Activated CD4-positive, alpha-beta memory T cell treated with anti-CD3 and anti-CD28 coated beads for 36 hours (primary cell): ENCODE data around the gene GPR22. TPM values are rescaled to one million over a fixed set of nuclear protein-coding genes. Genes with fewer than 3 reads are reported as not detected.

ENCODE experiments used
- CTCF ChIA-PET: fragments of 350-600 bp; sonication (Branson Sonifier 250); formaldehyde crosslinking; loops from one replicate; lab custom pipeline; 2021; ENCODE audit warnings: antibody characterized with exemption, inconsistent platforms; lab: Charles Lee
- POLR2A ChIA-PET: fragments of 350-600 bp; sonication (Branson Sonifier 250); formaldehyde crosslinking; loops from one replicate; lab custom pipeline; 2021; ENCODE audit warnings: antibody characterized with exemption; lab: Charles Lee
- DNase-seq: peaks from one replicate; pipeline ENCODE4 v3.0.0-alpha.2; 2020
- H3K27ac Mint-ChIP-seq: one replicate; pipeline ENCODE4 v1.8.0; 2021; ENCODE audit warnings: mixed read lengths
- H3K27me3 Mint-ChIP-seq: one replicate; pipeline ENCODE4 v1.8.0; 2021; ENCODE audit warnings: mixed read lengths
- H3K36me3 Mint-ChIP-seq: one replicate; pipeline ENCODE4 v1.8.0; 2021; ENCODE audit warnings: mixed read lengths
- H3K4me1 Mint-ChIP-seq: one replicate; pipeline ENCODE4 v1.8.0; 2021; ENCODE audit warnings: low read depth, mixed read lengths
- H3K4me3 Mint-ChIP-seq: one replicate; pipeline ENCODE4 v1.8.0; 2021; ENCODE audit warnings: mild to moderate bottlenecking, mixed read lengths
- H3K9me3 Mint-ChIP-seq: one replicate; pipeline ENCODE4 v1.8.0; 2021; ENCODE audit warnings: mixed read lengths
- intact Hi-C: fragments of 100-400 bp; cut with micrococcal nuclease; formaldehyde crosslinking; loops from one replicate; pipeline ENCODE4 v1.15.1; 2023
- total RNA-seq, 2 experiments: library from RNA; stranded (reverse); gene quantifications; one replicate each; pipeline ENCODE4 v1.2.3, GENCODE V29; 2021

Gene GPR22
- total RNA-seq, result not detected

GRCh38 chr7:107469929-107470328 is at the start of gene GPR22:
TSS of gene GPR22 (plus strand) at chr7:107470057. CDS start at chr7:107474061, 4,004 bp downstream.
- DNase-seq, result no peak
- CTCF ChIA-PET, result no interaction called here
- Mint-ChIP-seq H3K27ac (no peak within 1 kb of the TSS), H3K27me3 (no peaks in the 10 kb centered on the region), H3K9me3 (no peaks in the 10 kb centered on the region), H3K4me3 (no peak within 1 kb of the TSS), H3K36me3 (no peaks in the 10 kb centered on the region), H3K4me1 (peaks cover 2% of the 10 kb centered on the region)
- intact Hi-C loops, result no loop called here
- POLR2A ChIA-PET, result no interaction called here

GRCh38 chr7:107427462-107427861 is 42.4 kb upstream of the GPR22 start:
- H3K4me1 Mint-ChIP-seq, result peaks cover 2% of the 10 kb centered on the region
- H3K27ac Mint-ChIP-seq, result no peak overlapping the region
- ChIA-PET CTCF (no interaction called here), POLR2A (no interaction called here)
- peaks cover 11% of the 10 kb centered on the region for H3K36me3 Mint-ChIP-seq
- no peak for DNase-seq
- H3K27me3 Mint-ChIP-seq, result no peaks in the 10 kb centered on the region
- no peaks in the 10 kb centered on the region for H3K9me3 Mint-ChIP-seq
- H3K4me3 Mint-ChIP-seq, result no peak overlapping the region
- intact Hi-C loops, result no loop called here

- H3K4me1 Mint-ChIP-seq, result peaks cover 2% of the 10 kb centered on the region
- H3K9me3 Mint-ChIP-seq, result no peaks in the 10 kb centered on the region
- H3K27me3 Mint-ChIP-seq, result no peaks in the 10 kb centered on the region
- H3K4me3 Mint-ChIP-seq, result no peak overlapping the region
- CTCF ChIA-PET, result no interaction called here
- intact Hi-C loops, result no loop called here
- DNase-seq, result no peak
- peaks cover 11% of the 10 kb centered on the region for H3K36me3 Mint-ChIP-seq
- no peak overlapping the region for H3K27ac Mint-ChIP-seq
- POLR2A ChIA-PET, result no interaction called here
Observed at GRCh38 chr7:107428642-107429041, 41.2 kb upstream of the GPR22 start.

GRCh38 chr7:107430057-107430456 is 39.8 kb upstream of the GPR22 start:
- ChIA-PET POLR2A (no interaction called here), CTCF (no interaction called here)
- DNase-seq, result no peak
- intact Hi-C loops, result no loop called here
- Mint-ChIP-seq H3K9me3 (peaks cover 4% of the 10 kb centered on the region), H3K4me1 (peaks cover 2% of the 10 kb centered on the region), H3K27ac (no peak overlapping the region), H3K4me3 (no peak overlapping the region), H3K27me3 (no peaks in the 10 kb centered on the region), H3K36me3 (peaks cover 17% of the 10 kb centered on the region)

GRCh38 chr7:107432261-107432660 is 37.6 kb upstream of the GPR22 start:
- Mint-ChIP-seq H3K27me3 (no peaks in the 10 kb centered on the region), H3K4me3 (no peak overlapping the region), H3K36me3 (peaks cover 25% of the 10 kb centered on the region), H3K27ac (no peak overlapping the region), H3K9me3 (peaks cover 9% of the 10 kb centered on the region), H3K4me1 (peaks cover 2% of the 10 kb centered on the region)
- DNase-seq, result no peak
- intact Hi-C loops, result no loop called here
- POLR2A ChIA-PET, result no interaction called here
- CTCF ChIA-PET, result no interaction called here

- ChIA-PET POLR2A (no interaction called here), CTCF (no interaction called here)
- Mint-ChIP-seq H3K27me3 (no peaks in the 10 kb centered on the region), H3K4me1 (no peaks in the 10 kb centered on the region), H3K27ac (no peak overlapping the region), H3K9me3 (peaks cover 9% of the 10 kb centered on the region), H3K4me3 (no peak overlapping the region), H3K36me3 (peaks cover 19% of the 10 kb centered on the region)
- intact Hi-C loops, result no loop called here
- no peak for DNase-seq
Observed at GRCh38 chr7:107435749-107436148, 34.1 kb upstream of the GPR22 start.

- intact Hi-C loops, result no loop called here
- H3K27me3 Mint-ChIP-seq, result no peaks in the 10 kb centered on the region
- ChIA-PET CTCF (no interaction called here), POLR2A (no interaction called here)
- peaks cover 24% of the 10 kb centered on the region for H3K36me3 Mint-ChIP-seq
- DNase-seq, result no peak
- H3K4me1 Mint-ChIP-seq, result peaks cover 4% of the 10 kb centered on the region
- H3K4me3 Mint-ChIP-seq, result no peak overlapping the region
- peaks cover 10% of the 10 kb centered on the region for H3K9me3 Mint-ChIP-seq
- no peak overlapping the region for H3K27ac Mint-ChIP-seq
Observed at GRCh38 chr7:107439025-107439424, 30.8 kb upstream of the GPR22 start.

GRCh38 chr7:107441581-107442422 is 28.1 kb upstream of the GPR22 start:
- H3K27me3 Mint-ChIP-seq, result no peaks in the 10 kb centered on the region
- H3K27ac Mint-ChIP-seq, result no peak overlapping the region
- ChIA-PET POLR2A (no interaction called here), CTCF (interaction anchor here (0.6 kb wide), 1 partner anchor 51 kb away, joined by 3 read pairs; no protein-coding TSS in a partner anchor)
- H3K9me3 Mint-ChIP-seq, result peaks cover 4% of the 10 kb centered on the region
- H3K36me3 Mint-ChIP-seq, result peaks cover 9% of the 10 kb centered on the region
- H3K4me3 Mint-ChIP-seq, result no peak overlapping the region
- H3K4me1 Mint-ChIP-seq, result peaks cover 10% of the 10 kb centered on the region
- DNase-seq, result no peak
- intact Hi-C loops, result no loop called here

- POLR2A ChIA-PET, result no interaction called here
- CTCF ChIA-PET, result interaction anchor here (0.6 kb wide), 1 partner anchor 50 kb away, joined by 3 read pairs; no protein-coding TSS in a partner anchor
- no peak for DNase-seq
- H3K9me3 Mint-ChIP-seq, result peaks cover 4% of the 10 kb centered on the region
- no peak overlapping the region for H3K4me3 Mint-ChIP-seq
- H3K4me1 Mint-ChIP-seq, result peaks cover 12% of the 10 kb centered on the region
- intact Hi-C loops, result no loop called here
- H3K27me3 Mint-ChIP-seq, result no peaks in the 10 kb centered on the region
- H3K36me3 Mint-ChIP-seq, result peaks cover 9% of the 10 kb centered on the region
- no peak overlapping the region for H3K27ac Mint-ChIP-seq
Observed at GRCh38 chr7:107442678-107443077, 27.2 kb upstream of the GPR22 start.

GRCh38 chr7:107446531-107446930 is 23.3 kb upstream of the GPR22 start:
- no peak overlapping the region for H3K27ac Mint-ChIP-seq
- H3K4me3 Mint-ChIP-seq, result no peak overlapping the region
- no peaks in the 10 kb centered on the region for H3K27me3 Mint-ChIP-seq
- intact Hi-C loops, result no loop called here
- ChIA-PET CTCF (interaction anchor here (1.1 kb wide), 1 partner anchor 16 kb away, joined by 3 read pairs; no protein-coding TSS in a partner anchor), POLR2A (no interaction called here)
- H3K36me3 Mint-ChIP-seq, result peaks cover 13% of the 10 kb centered on the region
- peaks cover 12% of the 10 kb centered on the region for H3K4me1 Mint-ChIP-seq
- DNase-seq, result peak; percentile 47
- H3K9me3 Mint-ChIP-seq, result peaks cover 4% of the 10 kb centered on the region

- POLR2A ChIA-PET, result no interaction called here
- H3K4me1 Mint-ChIP-seq, result peaks cover 10% of the 10 kb centered on the region
Observed at GRCh38 chr7:107446988-107447387, 22.9 kb upstream of the GPR22 start.

GRCh38 chr7:107450970-107451369 is 18.9 kb upstream of the GPR22 start:
- Mint-ChIP-seq H3K36me3 (peaks cover 3% of the 10 kb centered on the region), H3K4me1 (peaks cover 8% of the 10 kb centered on the region), H3K9me3 (no peaks in the 10 kb centered on the region), H3K27ac (no peak overlapping the region), H3K27me3 (no peaks in the 10 kb centered on the region), H3K4me3 (no peak overlapping the region)
- no peak for DNase-seq
- POLR2A ChIA-PET, result no interaction called here
- intact Hi-C loops, result no loop called here
- CTCF ChIA-PET, result interaction anchor here (0.8 kb wide), 1 partner anchor 50 kb away, joined by 3 read pairs; no protein-coding TSS in a partner anchor

More at GRCh38 chr7:107446988-107447387, 22.9 kb upstream of the GPR22 start:
- Mint-ChIP-seq H3K9me3 (peaks cover 2% of the 10 kb centered on the region), H3K36me3 (peaks cover 13% of the 10 kb centered on the region), H3K27me3 (no peaks in the 10 kb centered on the region), H3K27ac (no peak overlapping the region), H3K4me3 (no peak overlapping the region)
- CTCF ChIA-PET, result interaction anchor here (1.1 kb wide), 1 partner anchor 16 kb away, joined by 3 read pairs; no protein-coding TSS in a partner anchor
- no peak for DNase-seq
- intact Hi-C loops, result no loop called here
